SK-N-SH (cell line): ENCODE measurements around the gene EXO5. TPM values are rescaled to one million over a fixed set of nuclear protein-coding genes. Genes with fewer than 3 reads are reported as not detected.
"Not testable (repeated sequence)": the region's sequence is repeated elsewhere in the genome, so short reads cannot be mapped to it uniquely, and the experiment has no call there.

Experiments used
- CTCF ChIA-PET: fragments of 300-600, 350-600 bp; formaldehyde crosslinking; extraction: SDS; loops from one replicate; lab custom pipeline; 2021; lab: Yijun Ruan, JAX
- POLR2A ChIA-PET: fragments of 350-600 bp; sonication (Branson Sonifier 250); formaldehyde crosslinking; extraction: SDS; loops from one replicate; lab custom pipeline; 2020; ENCODE audit warnings: antibody characterized with exemption, inconsistent platforms; lab: Yijun Ruan, JAX
- DNase-seq: peaks from one replicate; pipeline ENCODE4 v3.0.0; 2012
- H2AFZ ChIP-seq: fragments of 200-600 bp; sonication (generic); 2 replicates; pipeline ENCODE4 v1.8.1; 2016; ENCODE audit warnings: antibody characterized with exemption, mild to moderate bottlenecking, low read depth
- H3F3A ChIP-seq: fragments of 200-600 bp; sonication (generic); replicated peaks from 2 replicates; pipeline ENCODE3; 2016; ENCODE audit warnings: antibody characterized with exemption, mild to moderate bottlenecking; ENCODE audit not compliant: insufficient read depth
- H3K27ac ChIP-seq, 2 experiments: fragments of 200-500 bp in 1 of 2; fragments of 200-600 bp in 1 of 2; sonication (Bioruptor generic) in 1 of 2; sonication (generic), shearing (Covaris generic) in 1 of 2; 2 replicates each; pipeline versions ENCODE4 v1.5.1 to v1.6.1; 2014 to 2016; ENCODE audit warnings: low read depth in 2 of 2, inconsistent platforms in 1 of 2, low read length in 1 of 2, mild to moderate bottlenecking in 1 of 2, mixed read lengths in 1 of 2
- H3K27me3 ChIP-seq: fragments of 200-600 bp; sonication (generic), shearing (Covaris generic); 2 replicates; pipeline ENCODE4 v1.6.1; 2016; ENCODE audit warnings: mixed run types; ENCODE audit not compliant: insufficient read depth
- H3K36me3 ChIP-seq, 2 experiments: fragments of 200-500 bp in 1 of 2; fragments of 200-600 bp in 1 of 2; sonication (Bioruptor generic) in 1 of 2; sonication (generic) in 1 of 2; replicated peaks in 1 of 2; 2 replicates each; pipeline versions ENCODE3 to v1.5.1; 2014 to 2016; ENCODE audit warnings: low read length in 1 of 2, mild to moderate bottlenecking in 1 of 2; ENCODE audit not compliant: insufficient read depth in 2 of 2, control insufficient read depth in 1 of 2
- H3K4me1 ChIP-seq, 2 experiments: fragments of 200-500 bp in 1 of 2; fragments of 200-600 bp in 1 of 2; sonication (Bioruptor generic) in 1 of 2; sonication (generic), shearing (Covaris generic) in 1 of 2; 2 replicates each; pipeline versions ENCODE4 v1.5.1 to v1.6.1; 2014 to 2016; ENCODE audit warnings: low read depth in 1 of 2, low read length in 1 of 2, mixed run types in 1 of 2; ENCODE audit not compliant: insufficient read depth in 2 of 2, control insufficient read depth in 1 of 2
- H3K4me2 ChIP-seq: fragments of 200-600 bp; sonication (generic), shearing (Covaris generic); 2 replicates; pipeline ENCODE4 v1.6.1; 2017; ENCODE audit warnings: mixed run types
- H3K4me3 ChIP-seq, 2 experiments: fragments of 200-500 bp in 1 of 2; fragments of 200-600 bp in 1 of 2; sonication (Bioruptor generic) in 1 of 2; sonication (generic), shearing (Covaris generic) in 1 of 2; 2 replicates each; pipeline versions ENCODE4 v1.5.1 to v1.8.1; 2014 to 2016; ENCODE audit warnings: low read depth in 2 of 2, inconsistent platforms in 1 of 2, low read length in 1 of 2, mild to moderate bottlenecking in 1 of 2, mixed read lengths in 1 of 2, moderate library complexity in 1 of 2
- H3K79me2 ChIP-seq: fragments of 200-600 bp; sonication (generic); 2 replicates; pipeline ENCODE4 v1.8.1; 2017; ENCODE audit warnings: mild to moderate bottlenecking; ENCODE audit not compliant: insufficient read depth
- H3K9ac ChIP-seq: fragments of 200-600 bp; sonication (generic); 2 replicates; pipeline ENCODE4 v1.6.1; 2017; ENCODE audit warnings: mixed run types
- H3K9me2 ChIP-seq: fragments of 200-600 bp; sonication (generic); 2 replicates; pipeline ENCODE4 v1.6.1; 2017; ENCODE audit warnings: mixed run types
- H3K9me3 ChIP-seq: fragments of 200-600 bp; sonication (generic); 2 replicates; pipeline ENCODE4 v1.6.1; 2017; ENCODE audit warnings: mixed run types, mild to moderate bottlenecking, moderate library complexity
- H4K20me1 ChIP-seq: fragments of 200-600 bp; sonication (generic); 2 replicates; pipeline ENCODE4 v1.6.1; 2017; ENCODE audit warnings: mild to moderate bottlenecking, mixed run types; ENCODE audit not compliant: insufficient read depth
- ELF1 ChIP-seq: IDR thresholded peaks from 2 replicates; pipeline ENCODE4 v1.4.0; 2012
- EP300 ChIP-seq, 2 experiments: IDR thresholded peaks; 2 replicates each; pipeline versions ENCODE4 v1.4.0 to v1.6.1; 2012; ENCODE audit warnings: borderline replicate concordance in 1 of 2, low read depth in 1 of 2, low read length in 1 of 2
- EZH2phosphoT487 ChIP-seq: fragments of 200-600 bp; sonication (generic); IDR thresholded peaks from 2 replicates; pipeline ENCODE4 v1.6.1; 2017; ENCODE audit warnings: low read depth, mixed run types, mild to moderate bottlenecking, antibody characterized with exemption, moderate library complexity, borderline replicate concordance
- FOXM1 ChIP-seq: IDR thresholded peaks from 2 replicates; pipeline ENCODE4 v1.4.0; 2012; ENCODE audit warnings: low read depth, mild to moderate bottlenecking
- GATA2 ChIP-seq: sonication (generic); formaldehyde crosslinking; IDR thresholded peaks from 2 replicates; pipeline ENCODE4 v1.5.0; 2020; ENCODE audit warnings: mild to moderate bottlenecking, missing genetic modification reagents
- JUND ChIP-seq: IDR thresholded peaks from 2 replicates; pipeline ENCODE4 v1.4.0; 2012
- MEF2A ChIP-seq: IDR thresholded peaks from 2 replicates; pipeline ENCODE4 v1.4.0; 2012; ENCODE audit warnings: low read depth, borderline replicate concordance
- MXI1 ChIP-seq: IDR thresholded peaks from 2 replicates; pipeline ENCODE4 v1.6.1; 2012; ENCODE audit warnings: mild to moderate bottlenecking, low read depth, low read length, improper control_type of control experiment
- NRF1 ChIP-seq: IDR thresholded peaks from 2 replicates; pipeline ENCODE4 v1.6.1; 2012; ENCODE audit warnings: low read depth, mild to moderate bottlenecking, low read length
- RAD21 ChIP-seq: IDR thresholded peaks from 2 replicates; pipeline ENCODE4 v1.6.1; 2012; ENCODE audit warnings: mild to moderate bottlenecking, low read length
- REST ChIP-seq: IDR thresholded peaks from 2 replicates; pipeline ENCODE4 v1.6.1; 2012; ENCODE audit warnings: mild to moderate bottlenecking, low read depth, low read length, moderate library complexity
- RFX5 ChIP-seq: IDR thresholded peaks from 2 replicates; pipeline ENCODE4 v1.6.1; 2012; ENCODE audit warnings: mild to moderate bottlenecking, improper control_type of control experiment, low read length
- RXRA ChIP-seq: IDR thresholded peaks from 2 replicates; pipeline ENCODE4 v1.4.0; 2012; ENCODE audit warnings: low read depth, mild to moderate bottlenecking, borderline replicate concordance
- SMC3 ChIP-seq: IDR thresholded peaks from 2 replicates; pipeline ENCODE4 v1.6.1; 2012; ENCODE audit warnings: low read depth, low read length, improper control_type of control experiment
- TCF12 ChIP-seq: IDR thresholded peaks from 2 replicates; pipeline ENCODE4 v1.4.0; 2012
- TEAD4 ChIP-seq: IDR thresholded peaks from 2 replicates; pipeline ENCODE4 v1.4.0; 2012; ENCODE audit warnings: mild to moderate bottlenecking, borderline replicate concordance; ENCODE audit not compliant: insufficient read depth
- USF1 ChIP-seq: IDR thresholded peaks from 2 replicates; pipeline ENCODE4 v1.4.0; 2012; ENCODE audit warnings: low read depth, borderline replicate concordance
- YY1 ChIP-seq: IDR thresholded peaks from 2 replicates; pipeline ENCODE4 v1.4.0; 2012; ENCODE audit warnings: low read depth, mild to moderate bottlenecking
- ZBTB33 ChIP-seq: IDR thresholded peaks from 2 replicates; pipeline ENCODE4 v1.4.0; 2012; ENCODE audit warnings: low read depth, borderline replicate concordance
- WGBS: methylation state at CpG from one replicate; pipeline ENCODE4 v1.1.6; 2017; ENCODE audit warnings: low lambda C conversion rate; 5-methylcytosine and 5-hydroxymethylcytosine counted together
- polyA plus RNA-seq, 3 experiments: library from polyadenylated mRNA; depleted of rRNA; stranded (reverse); fragments of >200 nt; gene quantifications; 2 replicates each; pipeline ENCODE4 v1.2.3, GENCODE V29; 2012

The EXO5 gene
- polyA plus RNA-seq, 1 of the 3 experiments (the other 2 are of a cell fraction), result 7.4 TPM

GRCh38 chr1:40556121-40556520 lies 47.6 kb downstream of the EXO5 start:
- no peak overlapping the region for H3K4me2 ChIP-seq
- no peaks in the 10 kb centered on the region for H4K20me1 ChIP-seq
- H3K79me2 ChIP-seq, result no peaks in the 10 kb centered on the region
- CTCF ChIA-PET, result interaction anchor here (1.0 kb wide), 1 partner anchor 113 kb away, joined by 5 read pairs; no protein-coding TSS in a partner anchor
- no peaks in the 10 kb centered on the region for H3K9me2 ChIP-seq
- no peak overlapping the region for H3K27ac ChIP-seq
- WGBS, result 82% methylated on average over 5 of the region's 5 CpGs
- no peak overlapping the region for H2AFZ ChIP-seq
- no peak for TF ChIP-seq REST
- no peak for TF ChIP-seq EZH2phosphoT487
- no peak for TF ChIP-seq EP300 (IDR thresholded peaks at IDR 0.05; ENCODE audit: borderline replicate concordance in 1 of 2, low read depth in 1 of 2, low read length in 1 of 2)
- no peak for TF ChIP-seq ZBTB33
- no peak for TF ChIP-seq NRF1
- TF ChIP-seq SMC3, result no peak
- no peak for TF ChIP-seq USF1
- no peak for TF ChIP-seq JUND
- no peak for TF ChIP-seq RAD21
- TF ChIP-seq RFX5, result no peak
- TF ChIP-seq YY1, result no peak
- TF ChIP-seq TEAD4, result no peak
- TF ChIP-seq GATA2 (CRISPR knock-in tag), result no peak
- no peak for TF ChIP-seq TCF12
- TF ChIP-seq RXRA, result no peak
- TF ChIP-seq MXI1, result no peak
- no peak for TF ChIP-seq MEF2A
- TF ChIP-seq ELF1, result no peak
- no peak for TF ChIP-seq FOXM1
- no peaks in the 10 kb centered on the region for H3K36me3 ChIP-seq
- no peak for DNase-seq
- POLR2A ChIA-PET, result no interaction called here
- no peak overlapping the region for H3K4me3 ChIP-seq
- H3K9me3 ChIP-seq, result no peaks in the 10 kb centered on the region
- H3F3A ChIP-seq, result no peaks in the 10 kb centered on the region
- H3K27me3 ChIP-seq, result no peaks in the 10 kb centered on the region
- H3K4me1 ChIP-seq, result no peaks in the 10 kb centered on the region
- no peak overlapping the region for H3K9ac ChIP-seq

- CTCF ChIA-PET, result interaction anchor here (1.2 kb wide), 1 partner anchor 25 kb away, joined by 3 read pairs; no protein-coding TSS in a partner anchor
- not testable (repeated sequence) for H3F3A ChIP-seq
Measured at GRCh38 chr1:40558241-40558640, 49.7 kb downstream of the EXO5 start.

More at GRCh38 chr1:40558241-40558640, 49.7 kb downstream of the EXO5 start:
- not testable (repeated sequence) for H2AFZ ChIP-seq, H3K4me1 ChIP-seq, H3K27ac ChIP-seq, H4K20me1 ChIP-seq, H3K4me2 ChIP-seq, H3K4me3 ChIP-seq, H3K79me2 ChIP-seq, H3K9me3 ChIP-seq, DNase-seq, H3K9me2 ChIP-seq, H3K9ac ChIP-seq, H3K27me3 ChIP-seq, H3K36me3 ChIP-seq
- 14% methylated on average over 1 of the region's 1 CpG for WGBS
- POLR2A ChIA-PET, result interaction anchor here (0.7 kb wide), 1 partner anchor 71 kb away, joined by 3 read pairs; no protein-coding TSS in a partner anchor
